K562 (cell line): ENCODE data around the gene DLGAP1. TPM values are rescaled to one million over a fixed set of nuclear protein-coding genes. Genes with fewer than 3 reads are reported as not detected.
A peak's percentile ranks its signal among the peaks of the same experiment; 100 is the strongest.

Source experiments
- CHAMP1 ChIP-seq: fragments of 450-650 bp; IDR thresholded peaks from 2 replicates; pipeline ENCODE4 v1.6.1; 2016; ENCODE audit warnings: mild to moderate bottlenecking
- ESRRB ChIP-seq: fragments of 250-450 bp; sonication (Bioruptor Pico); IDR thresholded peaks from 2 replicates; pipeline ENCODE4 v1.5.0; 2020; ENCODE audit warnings: mild to moderate bottlenecking, moderate library complexity, borderline replicate concordance
- FOXA1 ChIP-seq: fragments of 450-650 bp; IDR thresholded peaks from 2 replicates; pipeline ENCODE4 v1.6.1; 2016; ENCODE audit warnings: mild to moderate bottlenecking, borderline replicate concordance
- ZNF263 ChIP-seq: sonication (generic); formaldehyde crosslinking; IDR thresholded peaks from 2 replicates; pipeline ENCODE4 v1.8.0; 2022; ENCODE audit warnings: mild to moderate bottlenecking, missing genetic modification reagents, borderline replicate concordance
- ZNF384 ChIP-seq: IDR thresholded peaks from 2 replicates; pipeline ENCODE4 v1.6.1; 2012; ENCODE audit warnings: low read depth, low read length, improper control_type of control experiment
- polyA plus RNA-seq, 8 experiments: library from polyadenylated mRNA; depleted of rRNA in 4 of 8; stranded (reverse) in 5 of 8; unstranded in 3 of 8; fragments of >200 nt; fragmentation: Nextera tagmentation in 2 of 8; fragmentation: Illumina TruSeq in 1 of 8; extraction: Ambion mirVana in 2 of 8; extraction: Trizol in 1 of 8; gene quantifications; 2 replicates each; pipeline versions ENCODE4 v1.2.1 to v1.2.3, GENCODE V29; 2011 to 2014; ENCODE audit warnings: inconsistent platforms in 1 of 8, missing spikeins in 1 of 8
- total RNA-seq, 7 experiments: library from RNA; depleted of rRNA in 6 of 7; stranded (reverse); fragments of >200 nt in 6 of 7; fragmentation: Illumina TruSeq in 2 of 7; extraction: Trizol in 2 of 7; gene quantifications; 2 replicates each; pipeline versions ENCODE4 v1.2.1 to v1.2.3, GENCODE V29; 2011 to 2021; ENCODE audit warnings: low replicate concordance in 1 of 7

The DLGAP1 gene
- total and polyA plus RNA-seq, 9 of the 15 experiments (the other 6 are each of a cell fraction or from before 2014, with no cell fraction given), result 0.04 to 0.22 (median 0.08) TPM

- no peak for TF ChIP-seq CHAMP1
- no peak for TF ChIP-seq ZNF263 (CRISPR knock-in tag)
- TF ChIP-seq ZNF384, result peak; percentile 49; the same call in 1 of the 2 replicates
- no peak for TF ChIP-seq ESRRB (CRISPR knock-in tag)
- no peak for TF ChIP-seq FOXA1
These were observed 1000.6 kb downstream of the DLGAP1 start (continued) for GRCh38 chr18:3454365-3455089.
